ENCODE results near the gene FAM114A2.

DNA sequence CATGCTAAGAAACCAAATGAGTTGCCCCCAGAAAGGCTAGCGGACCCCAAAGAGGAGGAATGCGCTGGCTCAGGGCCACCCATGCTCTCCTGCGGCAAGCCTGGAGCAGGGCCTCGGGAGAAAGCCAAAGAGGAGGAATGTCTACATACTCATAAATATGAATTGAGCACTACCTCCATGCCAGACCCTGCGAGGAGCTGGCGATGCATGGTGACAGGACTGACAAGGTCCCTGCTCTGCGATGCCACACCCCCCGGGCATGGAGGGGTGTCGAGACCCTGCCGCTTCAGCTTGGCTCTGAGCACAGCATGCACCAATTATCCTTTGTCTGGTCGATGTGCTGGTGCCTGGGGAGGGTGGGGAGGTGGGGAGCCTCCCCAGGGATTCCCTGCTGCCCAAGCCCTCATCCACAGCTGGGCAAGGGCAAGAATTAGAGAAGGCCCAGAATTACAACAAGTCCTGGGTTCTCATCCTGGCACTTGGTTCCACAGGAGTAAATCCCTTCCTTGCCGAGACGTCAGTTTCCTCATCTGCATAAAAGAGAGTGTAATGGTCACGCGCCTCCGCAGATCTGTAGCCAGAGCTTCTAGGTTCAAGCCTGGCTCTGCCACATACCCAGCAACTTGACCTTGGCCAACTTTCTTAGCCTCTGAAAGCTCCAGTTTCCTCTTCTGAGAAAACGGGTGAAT, 74.4 kb downstream of the FAM114A2 start:
- TF ChIP-seq POLR2AphosphoS5 (IDR thresholded peaks at IDR 0.05; ENCODE audit: low read depth, low read length), result no peak
- TF ChIP-seq TAF1 (IDR thresholded peaks at IDR 0.05; ENCODE audit: borderline replicate concordance, low read depth, low read length), result no peak
- no peak for TF ChIP-seq POLR2A (IDR thresholded peaks at IDR 0.05; ENCODE audit: low read depth, low read length)

All from GM12892 (cell line).